GM23248 (cell line): ENCODE measurements around the gene PSMD13. TPM values are rescaled to one million over a fixed set of nuclear protein-coding genes. Genes with fewer than 3 reads are reported as not detected.
A peak's percentile ranks its signal among the peaks of the same experiment; 100 is the strongest.

Experiments used
- DNase-seq: peaks from one replicate; pipeline ENCODE4 v3.0.0-alpha.2; 2015
- H2AFZ ChIP-seq: fragments of 200-600 bp; sonication (generic); 2 replicates; pipeline ENCODE4 v1.6.1; 2016; ENCODE audit warnings: antibody characterized with exemption
- H3F3A ChIP-seq: fragments of 200-600 bp; sonication (generic); 2 replicates; pipeline ENCODE4 v1.6.1; 2016; ENCODE audit warnings: mild to moderate bottlenecking, antibody characterized with exemption, mixed run types; ENCODE audit not compliant: insufficient read depth
- H3K27ac ChIP-seq: fragments of 200-600 bp; sonication (generic); 2 replicates; pipeline ENCODE4 v1.5.1; 2016; ENCODE audit warnings: mild to moderate bottlenecking
- H3K27me3 ChIP-seq: fragments of 200-600 bp; sonication (generic); replicated peaks from 2 replicates; pipeline ENCODE4 v1.6.1; 2016; ENCODE audit warnings: mild to moderate bottlenecking; ENCODE audit not compliant: insufficient read depth
- H3K36me3 ChIP-seq: fragments of 200-600 bp; sonication (generic); 2 replicates; pipeline ENCODE4 v1.6.1; 2016; ENCODE audit warnings: low read depth, mild to moderate bottlenecking
- H3K4me1 ChIP-seq: fragments of 200-600 bp; sonication (generic); 2 replicates; pipeline ENCODE4 v1.6.1; 2016; ENCODE audit warnings: mild to moderate bottlenecking; ENCODE audit not compliant: insufficient read depth
- H3K4me2 ChIP-seq: fragments of 200-600 bp; sonication (generic); one replicate; pipeline ENCODE4 v1.6.1; 2016; ENCODE audit warnings: mild to moderate bottlenecking; ENCODE audit not compliant: unreplicated experiment
- H3K4me3 ChIP-seq: fragments of 200-600 bp; sonication (generic); 2 replicates; pipeline ENCODE4 v1.5.1; 2016; ENCODE audit warnings: mild to moderate bottlenecking
- H3K79me2 ChIP-seq: fragments of 200-600 bp; sonication (generic); 2 replicates; pipeline ENCODE4 v1.6.1; 2016; ENCODE audit warnings: mild to moderate bottlenecking; ENCODE audit not compliant: insufficient read depth
- H3K9ac ChIP-seq: fragments of 200-600 bp; sonication (generic); 2 replicates; pipeline ENCODE4 v1.6.1; 2016; ENCODE audit warnings: mild to moderate bottlenecking
- H3K9me2 ChIP-seq: fragments of 200-600 bp; sonication (generic); 2 replicates; pipeline ENCODE4 v1.6.1; 2016; ENCODE audit warnings: mixed run types, mild to moderate bottlenecking, moderate library complexity; ENCODE audit not compliant: insufficient read depth
- H3K9me3 ChIP-seq: fragments of 200-600 bp; sonication (generic); one replicate; pipeline ENCODE4 v1.6.1; 2017; ENCODE audit warnings: low read depth
- H4K20me1 ChIP-seq: fragments of 200-600 bp; sonication (generic); 2 replicates; pipeline ENCODE4 v1.6.0; 2016; ENCODE audit not compliant: insufficient read depth
- EZH2 ChIP-seq: fragments of 200-600 bp; sonication (generic); IDR thresholded peaks from 2 replicates; pipeline ENCODE4 v1.6.1; 2018; ENCODE audit warnings: antibody characterized with exemption, mild to moderate bottlenecking; ENCODE audit not compliant: insufficient read depth, poor library complexity, severe bottlenecking
- EZH2phosphoT487 ChIP-seq: fragments of 200-600 bp; sonication (generic); IDR thresholded peaks from 2 replicates; pipeline ENCODE4 v1.6.1; 2018; ENCODE audit warnings: antibody characterized with exemption, moderate library complexity, mild to moderate bottlenecking, low read depth; ENCODE audit not compliant: insufficient read depth
- WGBS, 2 experiments: methylation state at CpG; one replicate each; pipeline ENCODE4 v1.1.6; 2015 to 2017; ENCODE audit warnings: low lambda C conversion rate in 2 of 2, low coverage in 1 of 2; ENCODE audit errors: missing lambda C conversion rate in 2 of 2; 5-methylcytosine and 5-hydroxymethylcytosine counted together
- in situ Hi-C: fragments of 300-500 bp; cut with MboI; formaldehyde crosslinking; loops from 2 replicates; pipeline ENCODE4 v1.15.0; 2020
- polyA plus RNA-seq: library from polyadenylated mRNA; unstranded; fragments of >200 nt; fragmentation: Nextera tagmentation; extraction: Ambion mirVana; gene quantifications from 2 replicates; pipeline ENCODE4 v1.2.1, GENCODE V29; 2016
- total RNA-seq: library from RNA; depleted of rRNA; stranded (reverse); fragments of >200 nt; shearing (Covaris generic); gene quantifications from 2 replicates; pipeline ENCODE4 v1.2.3, GENCODE V29; 2014

PSMD13 gene
- total and polyA plus RNA-seq, 2 experiments from 2014 or later: 145 to 188 TPM

GRCh38 chr11:253160-253885 lies 16.5 kb downstream of the PSMD13 start:
- 71 to 75% methylated on average over 13 of the region's 13 CpGs for WGBS, 2 experiments
- H3K9me3 ChIP-seq: no peaks in the 10 kb centered on the region
- H2AFZ ChIP-seq: no peak overlapping the region
- H3K27me3 ChIP-seq: no peaks in the 10 kb centered on the region
- H3K9me2 ChIP-seq: no peaks in the 10 kb centered on the region
- in situ Hi-C loops: no loop called here
- peaks cover 13% of the 10 kb centered on the region; the same call in 1 of the 2 replicates for H3F3A ChIP-seq
- H3K36me3 ChIP-seq: peaks cover 21% of the 10 kb centered on the region
- no peak overlapping the region for H3K9ac ChIP-seq
- H3K79me2 ChIP-seq: no peaks in the 10 kb centered on the region
- no peak overlapping the region for H3K4me2 ChIP-seq
- no peaks in the 10 kb centered on the region for H4K20me1 ChIP-seq
- no peak overlapping the region for H3K27ac ChIP-seq
- H3K4me1 ChIP-seq: no peaks in the 10 kb centered on the region
- DNase-seq: no peak
- TF ChIP-seq EZH2 (no peak), EZH2phosphoT487 (no peak)
- no peak overlapping the region for H3K4me3 ChIP-seq

- TF ChIP-seq EZH2: no peak
- TF ChIP-seq EZH2phosphoT487: no peak
- Histone ChIP-seq H3K27ac (no peak overlapping the region), H3K4me3 (no peak overlapping the region), H3K27me3 (no peaks in the 10 kb centered on the region), H3K36me3 (peaks cover 15% of the 10 kb centered on the region), H3K4me2 (no peak overlapping the region), H3K9ac (no peak overlapping the region), H3K79me2 (no peaks in the 10 kb centered on the region), H4K20me1 (no peaks in the 10 kb centered on the region), H3F3A (peaks cover 13% of the 10 kb centered on the region; the same call in 1 of the 2 replicates), H3K9me3 (no peaks in the 10 kb centered on the region), H3K9me2 (no peaks in the 10 kb centered on the region), H2AFZ (no peak overlapping the region), H3K4me1 (no peaks in the 10 kb centered on the region)
- in situ Hi-C loops: no loop called here
- no peak for DNase-seq
- WGBS, 2 experiments: 96 to 100% methylated on average over 5 of the region's 5 CpGs
These were observed 17.1 kb downstream of the PSMD13 start for GRCh38 chr11:253886-254270.

- in situ Hi-C loops: no loop called here
These were observed 18.4 kb downstream of the PSMD13 start for GRCh38 chr11:255176-255575.

GRCh38 chr11:255816-256215 lies 19.0 kb downstream of the PSMD13 start:
- no peaks in the 10 kb centered on the region for H3K79me2 ChIP-seq
- H3K27me3 ChIP-seq: no peaks in the 10 kb centered on the region
- in situ Hi-C loops: no loop called here
- no peaks in the 10 kb centered on the region for H3K9me3 ChIP-seq
- no peak overlapping the region for H3K4me2 ChIP-seq
- WGBS, 2 experiments: 96% methylated on average over 2 of the region's 2 CpGs
- H3K36me3 ChIP-seq: peaks cover 6% of the 10 kb centered on the region; the same call in 1 of the 2 replicates
- no peaks in the 10 kb centered on the region for H3K4me1 ChIP-seq
- DNase-seq: no peak
- TF ChIP-seq EZH2 (no peak), EZH2phosphoT487 (no peak)
- peaks cover 11% of the 10 kb centered on the region; the same call in 1 of the 2 replicates for H3F3A ChIP-seq
- no peak overlapping the region for H2AFZ ChIP-seq
- H3K9me2 ChIP-seq: no peaks in the 10 kb centered on the region
- H3K9ac ChIP-seq: no peak overlapping the region
- no peak overlapping the region for H3K27ac ChIP-seq
- H4K20me1 ChIP-seq: no peaks in the 10 kb centered on the region
- no peak overlapping the region for H3K4me3 ChIP-seq

More at GRCh38 chr11:255176-255575, 18.4 kb downstream of the PSMD13 start:
- H3K79me2 ChIP-seq: no peaks in the 10 kb centered on the region
- H3K4me2 ChIP-seq: no peak overlapping the region
- H3K27ac ChIP-seq: no peak overlapping the region
- no peaks in the 10 kb centered on the region for H3K9me3 ChIP-seq
- WGBS, 2 experiments: 55 to 61% methylated on average over 3 of the region's 3 CpGs
- peaks cover 11% of the 10 kb centered on the region; the same call in 1 of the 2 replicates for H3K36me3 ChIP-seq
- no peaks in the 10 kb centered on the region for H3K9me2 ChIP-seq
- no peaks in the 10 kb centered on the region for H4K20me1 ChIP-seq
- peak; percentile 28 for DNase-seq
- H3K4me1 ChIP-seq: no peaks in the 10 kb centered on the region
- H3K9ac ChIP-seq: no peak overlapping the region
- peaks cover 13% of the 10 kb centered on the region; the same call in 1 of the 2 replicates for H3F3A ChIP-seq
- no peak overlapping the region for H2AFZ ChIP-seq
- H3K27me3 ChIP-seq: no peaks in the 10 kb centered on the region
- no peak for TF ChIP-seq EZH2phosphoT487
- no peak for TF ChIP-seq EZH2
- H3K4me3 ChIP-seq: no peak overlapping the region
